H1 (cell line): ENCODE measurements around the gene LRRC2. TPM values are rescaled to one million over a fixed set of nuclear protein-coding genes. Genes with fewer than 3 reads are reported as not detected.
A peak's percentile ranks its signal among the peaks of the same experiment; 100 is the strongest.

ENCODE experiments used
- CTCF ChIA-PET: fragments of 300-600 bp; sonication (Branson Sonifier 250); formaldehyde crosslinking; loops from one replicate; lab custom pipeline; 2021; ENCODE audit not compliant: partially characterized antibody; lab: Charles Lee
- POLR2A ChIA-PET: fragments of 300-600 bp; sonication (Branson Sonifier 250); formaldehyde crosslinking; loops from one replicate; lab custom pipeline; 2021; ENCODE audit warnings: inconsistent platforms; ENCODE audit not compliant: partially characterized antibody; lab: Charles Lee
- DNase-seq, 2 experiments: peaks; one replicate each; pipeline versions ENCODE4 v3.0.0 to v3.0.0-alpha.2; 2010 to 2022; ENCODE audit warnings: low spot score in 2 of 2, low read depth in 1 of 2, mixed read lengths in 1 of 2
- FAIRE-seq: peaks from 2 replicates; lab custom pipeline; 2011; peaks lifted over from hg19 to GRCh38; lab: Jason Lieb, UNC
- H2AFZ ChIP-seq: 2 replicates; pipeline ENCODE4 v1.8.1; 2012; ENCODE audit warnings: low read length, inconsistent platforms
- H2AK5ac ChIP-seq: 2 replicates; pipeline ENCODE4 v1.6.1; 2013; ENCODE audit warnings: low read depth, low read length
- H2BK120ac ChIP-seq: replicated peaks from 2 replicates; pipeline ENCODE3; 2013; ENCODE audit warnings: low read depth, low read length, inconsistent platforms
- H2BK12ac ChIP-seq: 2 replicates; pipeline ENCODE4 v1.6.1; 2013; ENCODE audit warnings: low read depth, low read length
- H2BK15ac ChIP-seq: 2 replicates; pipeline ENCODE4 v1.6.1; 2013; ENCODE audit warnings: low read length
- H2BK20ac ChIP-seq: 2 replicates; pipeline ENCODE4 v1.6.1; 2013; ENCODE audit warnings: low read length
- H2BK5ac ChIP-seq: 2 replicates; pipeline ENCODE4 v1.6.1; 2013; ENCODE audit warnings: low read depth, low read length
- H3K14ac ChIP-seq: 2 replicates; pipeline ENCODE4 v1.6.1; 2013; ENCODE audit warnings: inconsistent platforms; ENCODE audit not compliant: insufficient read length
- H3K18ac ChIP-seq: 2 replicates; pipeline ENCODE4 v1.6.1; 2013; ENCODE audit warnings: low read length; ENCODE audit errors: extremely low read depth
- H3K23ac ChIP-seq: 2 replicates; pipeline ENCODE4 v1.6.1; 2013; ENCODE audit warnings: inconsistent platforms; ENCODE audit not compliant: insufficient read length
- H3K23me2 ChIP-seq: 2 replicates; pipeline ENCODE4 v1.6.1; 2013; ENCODE audit warnings: low read depth, low read length
- H3K27ac ChIP-seq: 2 replicates; pipeline ENCODE4 v1.6.1; 2011; ENCODE audit warnings: low read depth, low read length, inconsistent platforms
- H3K27me3 ChIP-seq, 4 experiments: replicated peaks in 1 of 4; 1 replicate in 1 of 4; 2 replicates in 3 of 4; pipeline versions ENCODE4 v1.6.1 to v1.8.1; 2011 to 2013; ENCODE audit warnings: low read length in 3 of 4, mild to moderate bottlenecking in 3 of 4, inconsistent platforms in 2 of 4, mixed read lengths in 2 of 4, moderate library complexity in 1 of 4; ENCODE audit not compliant: control insufficient read depth in 3 of 4, insufficient read depth in 3 of 4; ENCODE audit errors: extremely low read depth in 1 of 4
- H3K36me3 ChIP-seq, 4 experiments: 2 replicates each; pipeline versions ENCODE4 v1.6.1 to v1.8.1; 2011 to 2013; ENCODE audit warnings: mild to moderate bottlenecking in 4 of 4, low read length in 3 of 4, moderate library complexity in 2 of 4, control low read depth in 1 of 4, inconsistent platforms in 1 of 4; ENCODE audit not compliant: insufficient read depth in 4 of 4, control insufficient read depth in 2 of 4
- H3K4ac ChIP-seq: replicated peaks from 2 replicates; pipeline ENCODE3; 2013; ENCODE audit warnings: low read length, low read depth, mixed read lengths, inconsistent platforms; ENCODE audit not compliant: insufficient read length
- H3K4me1 ChIP-seq, 4 experiments: replicated peaks in 1 of 4; 1 replicate in 1 of 4; 2 replicates in 3 of 4; pipeline versions ENCODE4 v1.6.1 to v1.8.1; 2011 to 2013; ENCODE audit warnings: low read length in 3 of 4, inconsistent platforms in 2 of 4, mixed read lengths in 1 of 4; ENCODE audit not compliant: insufficient read depth in 4 of 4, control insufficient read depth in 3 of 4
- H3K4me2 ChIP-seq, 2 experiments: 2 replicates each; pipeline versions ENCODE4 v1.6.1 to v1.8.1; 2011 to 2013; ENCODE audit warnings: low read depth in 2 of 2, low read length in 2 of 2, control low read depth in 1 of 2, inconsistent platforms in 1 of 2, mild to moderate bottlenecking in 1 of 2; ENCODE audit not compliant: insufficient read depth in 1 of 2
- H3K4me3 ChIP-seq, 4 experiments: fragments of 200-600, 300-600 bp in 1 of 4; sonication (generic), shearing (Covaris generic), sonication (Bioruptor Twin) in 1 of 4; 2 replicates each; pipeline versions ENCODE4 v1.5.1 to v1.8.1; 2011 to 2016; ENCODE audit warnings: low read length in 4 of 4, low read depth in 3 of 4, control low read depth in 2 of 4, inconsistent platforms in 2 of 4, mild to moderate bottlenecking in 2 of 4, mixed read lengths in 1 of 4, moderate library complexity in 1 of 4; ENCODE audit not compliant: insufficient read depth in 2 of 4; ENCODE audit errors: extremely low read depth in 1 of 4
- H3K56ac ChIP-seq: replicated peaks from 2 replicates; pipeline ENCODE3; 2013; ENCODE audit warnings: low read depth, mild to moderate bottlenecking, mixed read lengths, low read length, inconsistent platforms; ENCODE audit not compliant: insufficient read length
- H3K79me1 ChIP-seq: 2 replicates; pipeline ENCODE4 v1.6.1; 2013; ENCODE audit warnings: low read depth, low read length, control low read depth
- H3K79me2 ChIP-seq, 2 experiments: 2 replicates each; pipeline versions ENCODE4 v1.6.1 to v1.8.1; 2012 to 2013; ENCODE audit warnings: low read length in 2 of 2, mild to moderate bottlenecking in 2 of 2, inconsistent platforms in 1 of 2; ENCODE audit not compliant: insufficient read depth in 2 of 2, control insufficient read depth in 1 of 2
- H3K9ac ChIP-seq, 4 experiments: replicated peaks in 1 of 4; 1 replicate in 1 of 4; 2 replicates in 3 of 4; pipeline versions ENCODE4 v1.6.1 to v1.8.1; 2011 to 2013; ENCODE audit warnings: low read depth in 3 of 4, low read length in 3 of 4, control low read depth in 2 of 4, mild to moderate bottlenecking in 2 of 4, moderate library complexity in 2 of 4, inconsistent platforms in 1 of 4; ENCODE audit errors: extremely low read depth in 1 of 4
- H3K9me3 ChIP-seq, 2 experiments: 2 replicates each; pipeline versions ENCODE4 v1.6.1 to v1.8.1; 2012 to 2013; ENCODE audit warnings: mild to moderate bottlenecking in 2 of 2, moderate library complexity in 2 of 2, control low read depth in 1 of 2, inconsistent platforms in 1 of 2, low read depth in 1 of 2, low read length in 1 of 2, mixed read lengths in 1 of 2; ENCODE audit not compliant: insufficient read depth in 2 of 2
- H4K20me1 ChIP-seq, 2 experiments: replicated peaks in 1 of 2; 2 replicates each; pipeline versions ENCODE3 to v1.8.1; 2011 to 2013; ENCODE audit warnings: inconsistent platforms in 2 of 2, low read length in 2 of 2, mild to moderate bottlenecking in 1 of 2; ENCODE audit not compliant: insufficient read depth in 2 of 2, control insufficient read depth in 1 of 2
- H4K5ac ChIP-seq: 2 replicates; pipeline ENCODE4 v1.6.1; 2013; ENCODE audit warnings: low read length, low read depth, mixed read lengths, inconsistent platforms; ENCODE audit not compliant: insufficient read length
- H4K8ac ChIP-seq: 2 replicates; pipeline ENCODE4 v1.8.0; 2013; ENCODE audit warnings: mild to moderate bottlenecking, moderate library complexity, low read length, inconsistent platforms; ENCODE audit not compliant: insufficient read depth; ENCODE audit errors: extremely low read depth
- H4K91ac ChIP-seq: replicated peaks from 2 replicates; pipeline ENCODE3; 2013; ENCODE audit warnings: low read length, mixed read lengths, inconsistent platforms; ENCODE audit not compliant: insufficient read length
- EGR1 ChIP-seq: IDR thresholded peaks from 2 replicates; pipeline ENCODE4 v1.6.1; 2011; ENCODE audit warnings: low read depth, low read length, borderline replicate concordance
- EP300 ChIP-seq, 2 experiments: IDR thresholded peaks; 1 replicate in 1 of 2; 2 replicates in 1 of 2; pipeline ENCODE4 v1.6.1; 2011 to 2012; ENCODE audit warnings: low read depth in 2 of 2, low read length in 2 of 2, mild to moderate bottlenecking in 2 of 2, borderline replicate concordance in 1 of 2, inconsistent platforms in 1 of 2, moderate library complexity in 1 of 2
- EZH2 ChIP-seq: fragments of 200-600 bp; sonication (generic); IDR thresholded peaks from 2 replicates; pipeline ENCODE4 v1.7.1; 2012; ENCODE audit warnings: low read depth, mild to moderate bottlenecking, moderate library complexity, low read length, inconsistent platforms; ENCODE audit not compliant: severe bottlenecking
- KDM5A ChIP-seq: fragments of 200-600 bp; IDR thresholded peaks from 2 replicates; pipeline ENCODE4 v1.7.1; 2012; ENCODE audit warnings: mild to moderate bottlenecking, low read length, inconsistent platforms, mixed read lengths
- MAFK ChIP-seq: IDR thresholded peaks from 2 replicates; pipeline ENCODE4 v1.6.1; 2012; ENCODE audit warnings: low read depth, mild to moderate bottlenecking, improper control_type of control experiment, low read length
- PHF8 ChIP-seq: fragments of 200-600 bp; sonication (generic); conservative IDR thresholded peaks from 2 replicates; pipeline ENCODE4 v1.7.1; 2012; ENCODE audit warnings: low read depth, mild to moderate bottlenecking, inconsistent platforms, low read length, moderate library complexity
- POLR2AphosphoS5 ChIP-seq: IDR thresholded peaks from 2 replicates; pipeline ENCODE4 v1.6.1; 2011; ENCODE audit warnings: low read depth, low read length
- RBBP5 ChIP-seq: IDR thresholded peaks from 2 replicates; pipeline ENCODE4 v1.7.1; 2012; ENCODE audit warnings: low read depth, mild to moderate bottlenecking, inconsistent platforms, low read length, moderate library complexity, borderline replicate concordance
- SP4 ChIP-seq: IDR thresholded peaks from 2 replicates; pipeline ENCODE4 v1.6.1; 2012; ENCODE audit warnings: low read length, inconsistent platforms
- TBP ChIP-seq: IDR thresholded peaks from 2 replicates; pipeline ENCODE4 v1.6.1; 2011; ENCODE audit warnings: low read depth, low read length, improper control_type of control experiment
- ZNF274 ChIP-seq: IDR thresholded peaks from 2 replicates; pipeline ENCODE4 v1.7.0; 2012; ENCODE audit warnings: low read length, borderline replicate concordance; ENCODE audit errors: extremely low read depth
- WGBS, 2 experiments: shearing (Covaris generic) in 1 of 2; methylation state at CpG; one replicate each; pipeline versions ENCODE4 v1.1.6 to v1.1.7; 2013 to 2015; ENCODE audit warnings: low lambda C conversion rate in 2 of 2, mixed read lengths in 2 of 2, inconsistent platforms in 1 of 2, low coverage in 1 of 2, missing lambda C conversion rate in 1 of 2; ENCODE audit not compliant: insufficient replicate concordance in 2 of 2, insufficient coverage in 1 of 2, insufficient read length in 1 of 2; ENCODE audit errors: extremely low coverage in 1 of 2, missing lambda C conversion rate in 1 of 2; 5-methylcytosine and 5-hydroxymethylcytosine counted together
- polyA plus RNA-seq, 7 experiments: library from polyadenylated mRNA; depleted of rRNA in 3 of 7; stranded (reverse) in 5 of 7; unstranded in 2 of 7; fragments of >200 nt in 5 of 7; fragments of 200-250 nt in 2 of 7; gene quantifications; 1 replicate in 5 of 7; 2 replicates in 1 of 7; 4 replicates in 1 of 7; pipeline versions ENCODE4 v1.2.1 to v1.2.3, GENCODE V29; 2011 to 2013; ENCODE audit warnings: missing spikeins in 2 of 7, mixed read lengths in 2 of 7
- total RNA-seq: library from RNA; stranded (reverse); fragmentation: NEBNext Ultra II Directional; extraction: Animal tissue kit (Norgen Biotek cat#: 25700); gene quantifications from 2 replicates; pipeline ENCODE4 v1.2.1, GENCODE V29; 2021
- TF ChIP-seq, protein P1 (sequence below): IDR thresholded peaks from 2 replicates; pipeline ENCODE4 v1.6.1; 2011; ENCODE audit warnings: low read depth, mild to moderate bottlenecking, low read length; ENCODE audit not compliant: insufficient read depth
- TF ChIP-seq, protein P2 (sequence below): IDR thresholded peaks from 2 replicates; pipeline ENCODE4 v1.6.1; 2012; ENCODE audit warnings: inconsistent platforms

LRRC2 gene
- total and polyA plus RNA-seq, 2 of the 8 experiments (the other 6 are each of a cell fraction or from before 2014, with no cell fraction given), result 1.4 to 6.4 TPM

GRCh38 chr3:46614431-46614830 is 48.3 kb upstream of the LRRC2 start:
- Histone ChIP-seq H3K27me3 (no peaks in the 10 kb centered on the region), H3K79me2 (no peaks in the 10 kb centered on the region), H3K23ac (no peak overlapping the region), H3K36me3 (no peaks in the 10 kb centered on the region), H4K20me1 (no peaks in the 10 kb centered on the region), H3K23me2 (no peaks in the 10 kb centered on the region), H3K9me3 (no peaks in the 10 kb centered on the region), H4K5ac (no peak overlapping the region), H2AFZ (no peak overlapping the region), H4K8ac (no peak overlapping the region), H2BK5ac (no peak overlapping the region), H3K27ac (no peak overlapping the region), H3K14ac (no peak overlapping the region), H3K9ac (no peak overlapping the region), H3K79me1 (no peaks in the 10 kb centered on the region), H3K4me2 (no peak overlapping the region), H2BK12ac (no peak overlapping the region; the same call in 1 of the 2 replicates), H3K4ac (no peak overlapping the region), H2BK20ac (no peak overlapping the region; the same call in 1 of the 2 replicates), H3K56ac (no peak overlapping the region), H4K91ac (no peak overlapping the region), H2BK120ac (no peak overlapping the region), H3K4me3 (no peak overlapping the region), H3K4me1 (peaks cover 0 to 9% (median 3%) of the 10 kb centered on the region in 4 experiments; a peak in 6 of 7 replicates), H2AK5ac (0 out of 2 replicates have a peak overlapping the region, but pooled peaks have one; percentile 18), H3K18ac (no peak overlapping the region), H2BK15ac (no peak overlapping the region)
- 94% methylated on average over 4 of the region's 4 CpGs; no CpG with 5 or more reads in 1 of the 2 experiments for WGBS, 2 experiments
- DNase-seq (peak in 1 of 2 experiments; percentile 30), FAIRE-seq (no peak)
- CTCF ChIA-PET, result interaction anchor here (1.2 to 6.8 kb wide), 5 partner anchors 11 to 125 kb away, joined by 4 to 56 read pairs (median 5); no protein-coding TSS in a partner anchor
- POLR2A ChIA-PET, result interaction anchor here (1.1 to 1.7 kb wide), 6 partner anchors 10 to 40 kb away, joined by 3 to 7 read pairs (median 5); no protein-coding TSS in a partner anchor
- TF ChIP-seq SP4 (no peak), POLR2AphosphoS5 (no peak), PHF8 (no peak), EP300 (IDR thresholded peaks at IDR 0.05; ENCODE audit: borderline replicate concordance in 1 of 2, low read depth in 2 of 2, low read length in 2 of 2) (no peak), KDM5A (no peak), RBBP5 (no peak), TBP (no peak), EZH2 (no peak), MAFK (no peak), EGR1 (no peak), ZNF274 (no peak)
- TF ChIP-seq, protein P1, sequence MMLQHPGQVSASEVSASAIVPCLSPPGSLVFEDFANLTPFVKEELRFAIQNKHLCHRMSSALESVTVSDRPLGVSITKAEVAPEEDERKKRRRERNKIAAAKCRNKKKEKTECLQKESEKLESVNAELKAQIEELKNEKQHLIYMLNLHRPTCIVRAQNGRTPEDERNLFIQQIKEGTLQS, result no peak
- TF ChIP-seq, protein P2, sequence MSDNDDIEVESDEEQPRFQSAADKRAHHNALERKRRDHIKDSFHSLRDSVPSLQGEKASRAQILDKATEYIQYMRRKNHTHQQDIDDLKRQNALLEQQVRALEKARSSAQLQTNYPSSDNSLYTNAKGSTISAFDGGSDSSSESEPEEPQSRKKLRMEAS, result no peak
